ENCODE results near the gene MYO1E.

Gene MYO1E

GRCh38 chr15:59335207-59335786, 37.4 kb downstream of the MYO1E start:
- no peak overlapping the region for H3K27ac ChIP-seq (ENCODE audit: low read length)
- peaks cover 3% of the 10 kb centered on the region for H3K4me1 ChIP-seq (ENCODE audit: control insufficient read depth, insufficient read depth, low read length)
- no peaks in the 10 kb centered on the region for H3K27me3 ChIP-seq (ENCODE audit: control insufficient read depth in 1 of 2, insufficient read depth in 2 of 2, low read length in 2 of 2)
- H3K9ac ChIP-seq (ENCODE audit: low read length in 2 of 2) = no peak overlapping the region
- no peak overlapping the region for H3K4me3 ChIP-seq (ENCODE audit: low read length in 2 of 2)
- H3K36me3 ChIP-seq (ENCODE audit: control insufficient read depth in 2 of 2, insufficient read depth in 2 of 2, low read length in 2 of 2) = no peaks in the 10 kb centered on the region
- no peaks in the 10 kb centered on the region for H3K9me3 ChIP-seq (ENCODE audit: control insufficient read depth in 2 of 2, low read length in 2 of 2)

- no peaks in the 10 kb centered on the region for H3K27me3 ChIP-seq (ENCODE audit: control insufficient read depth in 1 of 2, insufficient read depth in 2 of 2, low read length in 2 of 2)
- H3K4me1 ChIP-seq (ENCODE audit: control insufficient read depth, insufficient read depth, low read length) = peaks cover 5% of the 10 kb centered on the region
Measured at GRCh38 chr15:59334076-59334415, 38.6 kb downstream of the MYO1E start.

DNA sequence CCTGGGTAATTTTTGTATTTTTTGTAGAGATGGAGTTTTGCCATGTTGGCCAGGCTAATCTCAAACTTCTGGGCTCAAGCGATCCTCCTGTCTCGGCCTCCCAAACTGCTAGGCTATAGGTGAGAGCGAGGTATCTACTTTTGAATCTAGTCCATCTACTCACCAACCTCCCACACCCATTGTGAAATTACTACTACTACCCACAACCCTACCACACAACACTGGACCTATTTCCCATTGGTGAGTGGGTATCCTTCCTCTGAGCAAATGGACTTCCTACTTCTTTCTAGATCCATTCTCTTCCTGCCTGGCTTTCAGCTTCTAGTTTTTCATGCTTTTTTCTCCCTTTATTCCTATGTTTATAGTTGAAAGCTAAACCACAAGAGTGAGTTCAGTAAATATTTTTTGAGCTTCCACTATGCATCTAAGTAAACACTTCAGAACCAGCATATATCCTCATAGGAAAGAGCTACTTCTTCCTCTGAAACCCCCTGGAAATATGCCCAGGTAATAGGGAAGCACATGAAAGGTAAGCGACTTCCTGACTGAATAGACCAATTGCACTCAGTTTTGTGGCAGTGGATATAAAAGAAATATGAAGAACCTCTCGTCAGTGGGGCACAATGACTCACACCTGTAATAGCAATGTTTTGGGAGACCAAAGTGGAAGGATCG, 39.1 kb downstream of the MYO1E start:
- H3K36me3 ChIP-seq (ENCODE audit: control insufficient read depth in 2 of 2, insufficient read depth in 2 of 2, low read length in 2 of 2) = no peaks in the 10 kb centered on the region
- H3K27ac ChIP-seq (ENCODE audit: low read length) = no peak overlapping the region
- no peak overlapping the region for H3K9ac ChIP-seq (ENCODE audit: low read length in 2 of 2)
- no peak overlapping the region for H3K4me3 ChIP-seq (ENCODE audit: low read length in 2 of 2)
- H3K27me3 ChIP-seq (ENCODE audit: control insufficient read depth in 1 of 2, insufficient read depth in 2 of 2, low read length in 2 of 2) = no peaks in the 10 kb centered on the region
- peaks cover 5% of the 10 kb centered on the region for H3K4me1 ChIP-seq (ENCODE audit: control insufficient read depth, insufficient read depth, low read length)
- H3K9me3 ChIP-seq (ENCODE audit: control insufficient read depth in 2 of 2, low read length in 2 of 2) = no peaks in the 10 kb centered on the region

More at GRCh38 chr15:59334076-59334415, 38.6 kb downstream of the MYO1E start:
- Histone ChIP-seq H3K27ac (ENCODE audit: low read length) (no peak overlapping the region), H3K9me3 (ENCODE audit: control insufficient read depth in 2 of 2, low read length in 2 of 2) (no peaks in the 10 kb centered on the region), H3K4me3 (ENCODE audit: low read length in 2 of 2) (no peak overlapping the region), H3K9ac (ENCODE audit: low read length in 2 of 2) (no peak overlapping the region), H3K36me3 (ENCODE audit: control insufficient read depth in 2 of 2, insufficient read depth in 2 of 2, low read length in 2 of 2) (no peaks in the 10 kb centered on the region)

DNA sequence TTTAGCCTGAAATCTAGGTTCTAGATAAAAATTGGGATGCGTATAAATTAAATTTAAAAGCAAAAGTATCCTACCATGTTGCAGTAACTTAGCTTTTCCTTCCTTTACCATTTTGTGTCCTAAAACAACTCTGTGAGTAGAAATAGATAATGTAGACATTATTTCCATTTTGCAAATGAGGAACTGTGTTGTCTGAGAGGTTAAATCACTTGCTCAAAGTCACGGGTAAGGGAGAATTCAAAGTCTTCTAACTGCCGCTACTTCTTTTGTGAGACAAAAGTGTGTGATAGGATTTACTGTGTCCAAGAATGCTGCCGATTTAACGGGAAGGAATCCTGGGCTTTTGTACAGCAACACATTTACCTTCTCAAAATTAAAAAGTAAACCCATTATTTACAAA, 40.7 kb downstream of the MYO1E start:
- Histone ChIP-seq H3K9me3 (ENCODE audit: control insufficient read depth in 2 of 2, low read length in 2 of 2) (no peaks in the 10 kb centered on the region), H3K4me3 (ENCODE audit: low read length in 2 of 2) (no peak overlapping the region), H3K27me3 (ENCODE audit: control insufficient read depth in 1 of 2, insufficient read depth in 2 of 2, low read length in 2 of 2) (no peaks in the 10 kb centered on the region), H3K36me3 (ENCODE audit: control insufficient read depth in 2 of 2, insufficient read depth in 2 of 2, low read length in 2 of 2) (no peaks in the 10 kb centered on the region), H3K27ac (ENCODE audit: low read length) (no peak overlapping the region), H3K4me1 (ENCODE audit: control insufficient read depth, insufficient read depth, low read length) (peaks cover 5% of the 10 kb centered on the region), H3K9ac (ENCODE audit: low read length in 2 of 2) (no peak overlapping the region)

DNA sequence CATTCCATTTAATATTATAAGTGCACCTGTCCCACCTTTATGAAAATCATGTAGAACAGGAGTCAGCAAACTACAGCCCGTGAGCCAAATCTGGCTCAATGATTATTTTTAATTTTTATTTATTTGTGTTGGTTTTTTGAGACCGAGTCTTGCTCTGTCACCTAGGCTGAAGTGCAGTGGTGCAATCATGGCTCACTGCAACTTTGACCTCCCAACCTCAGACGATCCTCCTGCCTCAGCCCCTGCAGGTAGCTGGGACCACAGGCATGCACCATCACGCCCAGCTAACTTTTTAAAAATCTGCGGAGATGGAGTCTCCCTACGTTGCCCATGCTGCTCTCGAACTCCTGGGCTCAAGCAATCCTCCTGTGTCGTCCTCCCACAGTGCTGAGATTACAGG, 42.0 kb downstream of the MYO1E start:
- Histone ChIP-seq H3K9me3 (ENCODE audit: control insufficient read depth in 2 of 2, low read length in 2 of 2) (no peaks in the 10 kb centered on the region), H3K27me3 (ENCODE audit: control insufficient read depth in 1 of 2, insufficient read depth in 2 of 2, low read length in 2 of 2) (no peaks in the 10 kb centered on the region), H3K36me3 (ENCODE audit: control insufficient read depth in 2 of 2, insufficient read depth in 2 of 2, low read length in 2 of 2) (no peaks in the 10 kb centered on the region), H3K27ac (ENCODE audit: low read length) (no peak overlapping the region), H3K4me1 (ENCODE audit: control insufficient read depth, insufficient read depth, low read length) (peaks cover 5% of the 10 kb centered on the region), H3K4me3 (ENCODE audit: low read length in 2 of 2) (no peak overlapping the region), H3K9ac (ENCODE audit: low read length in 2 of 2) (no peak overlapping the region)

DNA sequence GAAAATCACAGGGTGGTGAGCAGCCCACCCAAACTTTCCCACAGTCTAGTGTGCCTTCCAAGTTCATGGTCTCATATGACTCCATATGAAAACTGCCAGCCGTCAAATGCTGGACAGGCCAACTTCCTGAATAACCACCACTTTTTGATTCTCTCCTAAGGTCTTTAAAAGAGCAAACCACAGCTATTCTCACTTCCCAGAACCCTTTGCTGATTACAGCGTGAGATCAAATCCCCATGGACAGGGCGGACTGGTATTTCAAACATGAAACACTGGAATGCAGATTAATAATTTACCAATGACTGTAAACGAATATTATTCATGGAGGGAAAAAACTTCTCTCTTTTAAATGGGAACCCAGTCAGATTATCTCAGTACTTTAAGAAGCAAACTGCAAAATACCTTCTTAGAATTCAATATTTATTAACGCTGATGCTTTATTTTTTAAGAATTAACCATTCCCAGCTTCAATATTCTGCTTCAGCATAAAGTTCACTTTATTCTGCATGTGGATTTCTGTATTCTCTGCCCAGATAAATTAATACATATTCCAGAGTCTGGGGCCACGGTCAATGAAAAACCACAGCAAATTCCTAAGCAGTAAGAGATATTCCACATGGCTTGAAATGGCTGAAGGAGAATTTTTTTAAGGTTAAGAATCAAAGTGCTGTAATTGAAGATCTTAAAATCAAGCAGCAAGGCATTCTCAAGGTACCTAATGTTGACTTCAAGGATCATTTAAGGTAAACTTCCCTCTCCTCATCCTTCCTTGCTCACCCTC, 42.9 kb downstream of the MYO1E start:
- H3K27ac ChIP-seq (ENCODE audit: low read length) = no peak overlapping the region
- no peak overlapping the region for H3K4me3 ChIP-seq (ENCODE audit: low read length in 2 of 2)

GRCh38 chr15:59329091-59329490, 43.6 kb downstream of the MYO1E start:
- no peaks in the 10 kb centered on the region for H3K9me3 ChIP-seq (ENCODE audit: control insufficient read depth in 2 of 2, low read length in 2 of 2)
- no peak overlapping the region for H3K27ac ChIP-seq (ENCODE audit: low read length)
- H3K27me3 ChIP-seq (ENCODE audit: control insufficient read depth in 1 of 2, insufficient read depth in 2 of 2, low read length in 2 of 2) = no peaks in the 10 kb centered on the region
- H3K4me1 ChIP-seq (ENCODE audit: control insufficient read depth, insufficient read depth, low read length) = peaks cover 5% of the 10 kb centered on the region
- H3K36me3 ChIP-seq (ENCODE audit: control insufficient read depth in 2 of 2, insufficient read depth in 2 of 2, low read length in 2 of 2) = no peaks in the 10 kb centered on the region
- no peak overlapping the region for H3K9ac ChIP-seq (ENCODE audit: low read length in 2 of 2)
- H3K4me3 ChIP-seq (ENCODE audit: low read length in 2 of 2) = no peak overlapping the region

More for the DNA sequence above, 42.9 kb downstream of the MYO1E start:
- Histone ChIP-seq H3K27me3 (ENCODE audit: control insufficient read depth in 1 of 2, insufficient read depth in 2 of 2, low read length in 2 of 2) (no peaks in the 10 kb centered on the region), H3K9ac (ENCODE audit: low read length in 2 of 2) (no peak overlapping the region), H3K4me1 (ENCODE audit: control insufficient read depth, insufficient read depth, low read length) (peaks cover 5% of the 10 kb centered on the region), H3K36me3 (ENCODE audit: control insufficient read depth in 2 of 2, insufficient read depth in 2 of 2, low read length in 2 of 2) (no peaks in the 10 kb centered on the region), H3K9me3 (ENCODE audit: control insufficient read depth in 2 of 2, low read length in 2 of 2) (no peaks in the 10 kb centered on the region)

GRCh38 chr15:59327942-59328341, 44.7 kb downstream of the MYO1E start:
- no peak overlapping the region for H3K4me3 ChIP-seq (ENCODE audit: low read length in 2 of 2)

DNA sequence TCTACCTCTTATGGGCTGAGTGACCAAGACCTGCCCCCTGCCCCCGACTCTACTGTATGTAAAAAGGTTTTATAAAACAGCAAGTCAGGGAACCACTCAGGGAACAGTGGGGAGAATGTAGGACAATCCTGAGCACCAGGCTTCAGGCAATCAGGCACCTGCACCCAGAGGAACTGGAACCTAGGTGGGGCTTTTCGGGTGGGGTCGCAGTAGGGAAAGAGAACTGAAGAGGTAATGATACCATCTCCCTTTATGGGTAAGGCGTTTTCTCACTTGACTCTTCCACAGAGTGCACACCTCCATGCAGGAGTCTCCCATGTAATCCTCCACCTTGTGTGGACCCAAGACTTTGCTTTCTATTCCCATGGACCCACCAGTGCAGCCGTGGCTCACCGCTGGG, 45.8 kb downstream of the MYO1E start:
- Histone ChIP-seq H3K27me3 (ENCODE audit: control insufficient read depth in 1 of 2, insufficient read depth in 2 of 2, low read length in 2 of 2) (no peaks in the 10 kb centered on the region), H3K36me3 (ENCODE audit: control insufficient read depth in 2 of 2, insufficient read depth in 2 of 2, low read length in 2 of 2) (no peaks in the 10 kb centered on the region), H3K27ac (ENCODE audit: low read length) (no peak overlapping the region), H3K9ac (ENCODE audit: low read length in 2 of 2) (no peak overlapping the region), H3K4me3 (ENCODE audit: low read length in 2 of 2) (no peak overlapping the region), H3K4me1 (ENCODE audit: control insufficient read depth, insufficient read depth, low read length) (peaks cover 5% of the 10 kb centered on the region), H3K9me3 (ENCODE audit: control insufficient read depth in 2 of 2, low read length in 2 of 2) (no peaks in the 10 kb centered on the region)

More at GRCh38 chr15:59327942-59328341, 44.7 kb downstream of the MYO1E start:
- Histone ChIP-seq H3K4me1 (ENCODE audit: control insufficient read depth, insufficient read depth, low read length) (peaks cover 5% of the 10 kb centered on the region), H3K27ac (ENCODE audit: low read length) (no peak overlapping the region), H3K36me3 (ENCODE audit: control insufficient read depth in 2 of 2, insufficient read depth in 2 of 2, low read length in 2 of 2) (no peaks in the 10 kb centered on the region), H3K9ac (ENCODE audit: low read length in 2 of 2) (no peak overlapping the region), H3K27me3 (ENCODE audit: control insufficient read depth in 1 of 2, insufficient read depth in 2 of 2, low read length in 2 of 2) (no peaks in the 10 kb centered on the region), H3K9me3 (ENCODE audit: control insufficient read depth in 2 of 2, low read length in 2 of 2) (no peaks in the 10 kb centered on the region)

- Histone ChIP-seq H3K27me3 (ENCODE audit: control insufficient read depth in 1 of 2, insufficient read depth in 2 of 2, low read length in 2 of 2) (no peaks in the 10 kb centered on the region), H3K4me1 (ENCODE audit: control insufficient read depth, insufficient read depth, low read length) (no peaks in the 10 kb centered on the region), H3K4me3 (ENCODE audit: low read length in 2 of 2) (no peak overlapping the region), H3K9ac (ENCODE audit: low read length in 2 of 2) (no peak overlapping the region), H3K36me3 (ENCODE audit: control insufficient read depth in 2 of 2, insufficient read depth in 2 of 2, low read length in 2 of 2) (no peaks in the 10 kb centered on the region), H3K27ac (ENCODE audit: low read length) (no peak overlapping the region), H3K9me3 (ENCODE audit: control insufficient read depth in 2 of 2, low read length in 2 of 2) (no peaks in the 10 kb centered on the region)
Measured at GRCh38 chr15:59322056-59322759, 50.5 kb downstream of the MYO1E start.

All from stomach smooth muscle (tissue), 2 donors.